Stimulated activated naive CD8-positive, alpha-beta T cell treated with anti-CD3 and anti-CD28 coated beads, Interleukin-15, amount 100 ng/mL, for 72 hours (primary cell): Measurements from ENCODE around the gene CDH10.

ENCODE experiments used
- ATAC-seq: fragments of 150-1000 bp; cut with Tn5 transposase; 2 replicates; pipeline ENCODE4 v1.10.0; 2021; ENCODE audit warnings: mild to moderate bottlenecking, moderate library complexity
- DNase-seq, 2 donors: peaks; one replicate each; pipeline ENCODE4 v3.0.0; 2021 to 2022
- H3K27ac Mint-ChIP-seq, 2 donors: one replicate each; pipeline ENCODE4 v1.8.0; 2022; ENCODE audit warnings: mild to moderate bottlenecking in 2 of 2, mixed read lengths in 2 of 2, moderate library complexity in 2 of 2
- H3K27me3 Mint-ChIP-seq: one replicate; pipeline ENCODE4 v1.8.0; 2022; ENCODE audit warnings: mixed read lengths
- H3K4me1 Mint-ChIP-seq: one replicate; pipeline ENCODE4 v1.8.0; 2022; ENCODE audit warnings: mild to moderate bottlenecking, mixed read lengths
- H3K4me3 Mint-ChIP-seq, 2 donors: one replicate each; pipeline ENCODE4 v1.8.0; 2022; ENCODE audit warnings: mild to moderate bottlenecking in 2 of 2, mixed read lengths in 2 of 2, moderate library complexity in 1 of 2
- H3K9me3 Mint-ChIP-seq, 2 donors: one replicate each; pipeline ENCODE4 v1.8.0; 2022; ENCODE audit warnings: mixed read lengths in 2 of 2

The CDH10 gene

DNA sequence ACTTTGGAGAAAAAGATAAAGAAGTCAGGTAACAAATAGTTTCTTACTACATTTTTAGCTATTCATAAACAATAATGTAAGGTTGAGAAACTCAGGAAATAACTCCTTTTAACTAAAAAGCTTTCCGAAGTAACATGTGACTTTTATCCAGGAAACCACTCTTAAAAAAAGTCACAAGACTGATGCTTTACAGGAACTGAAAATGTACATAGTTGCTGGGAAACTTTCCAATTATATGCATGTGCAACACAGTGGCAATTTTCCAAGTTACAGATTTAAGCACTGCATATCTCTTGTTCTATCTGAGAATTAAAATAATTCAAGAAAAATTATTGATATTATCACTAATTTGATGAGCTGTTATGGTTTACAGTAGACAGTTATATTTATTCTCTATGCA is 105.2 kb downstream of the CDH10 start:
- no peaks in the 10 kb centered on the region for H3K4me1 Mint-ChIP-seq
- DNase-seq (no peak), ATAC-seq (no peak)
- no peaks in the 10 kb centered on the region for H3K9me3 Mint-ChIP-seq
- H3K4me3 Mint-ChIP-seq, result no peak overlapping the region
- no peak overlapping the region for H3K27ac Mint-ChIP-seq
- no peaks in the 10 kb centered on the region for H3K27me3 Mint-ChIP-seq

DNA sequence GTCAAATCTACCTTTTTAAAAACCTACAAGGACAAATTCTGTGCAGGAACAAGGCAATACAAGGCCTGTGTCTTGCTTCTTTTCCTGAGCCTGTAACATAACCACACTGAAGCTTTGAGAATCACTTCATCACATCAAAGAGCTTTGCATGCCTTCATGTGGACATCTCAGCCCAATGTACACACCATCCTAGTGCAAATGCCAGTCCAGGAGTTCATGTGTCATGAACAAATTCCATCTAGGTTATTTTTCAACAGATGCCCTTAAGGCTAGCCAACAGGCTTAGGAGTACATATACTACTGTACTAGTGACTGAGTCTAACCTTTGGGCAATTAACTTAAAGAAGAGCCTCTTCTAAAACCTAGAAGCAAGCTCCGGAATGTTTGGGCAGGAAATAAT is 106.4 kb downstream of the CDH10 start:
- Mint-ChIP-seq H3K27ac (no peak overlapping the region), H3K27me3 (no peaks in the 10 kb centered on the region), H3K9me3 (no peaks in the 10 kb centered on the region), H3K4me3 (no peak overlapping the region), H3K4me1 (no peaks in the 10 kb centered on the region)
- ATAC-seq, result no peak
- DNase-seq, result no peak

DNA sequence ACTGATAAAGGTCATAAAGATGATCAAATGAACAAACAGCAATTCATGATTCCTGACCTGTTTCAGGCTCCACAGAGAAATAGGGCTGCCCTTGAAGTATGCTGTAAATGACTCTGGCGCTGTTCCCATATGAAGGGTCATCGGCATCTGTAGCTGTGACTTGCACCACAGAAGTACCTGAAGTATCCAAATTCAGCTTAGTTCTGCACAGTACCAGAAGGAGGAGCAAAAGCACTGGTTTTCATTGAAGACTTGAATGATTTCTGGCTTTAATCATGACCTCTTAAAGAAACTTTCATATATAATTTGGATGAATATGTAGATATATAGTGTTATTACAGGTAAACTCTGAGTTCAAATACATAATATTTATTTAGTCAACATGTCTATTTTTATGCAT is 109.1 kb downstream of the CDH10 start:
- H3K27me3 Mint-ChIP-seq, result no peaks in the 10 kb centered on the region
- H3K27ac Mint-ChIP-seq, result no peak overlapping the region
- no peaks in the 10 kb centered on the region for H3K4me1 Mint-ChIP-seq
- peaks cover 6 to 7% of the 10 kb centered on the region in 2 donors for H3K9me3 Mint-ChIP-seq
- no peak for ATAC-seq
- no peak overlapping the region for H3K4me3 Mint-ChIP-seq
- DNase-seq, result no peak

DNA sequence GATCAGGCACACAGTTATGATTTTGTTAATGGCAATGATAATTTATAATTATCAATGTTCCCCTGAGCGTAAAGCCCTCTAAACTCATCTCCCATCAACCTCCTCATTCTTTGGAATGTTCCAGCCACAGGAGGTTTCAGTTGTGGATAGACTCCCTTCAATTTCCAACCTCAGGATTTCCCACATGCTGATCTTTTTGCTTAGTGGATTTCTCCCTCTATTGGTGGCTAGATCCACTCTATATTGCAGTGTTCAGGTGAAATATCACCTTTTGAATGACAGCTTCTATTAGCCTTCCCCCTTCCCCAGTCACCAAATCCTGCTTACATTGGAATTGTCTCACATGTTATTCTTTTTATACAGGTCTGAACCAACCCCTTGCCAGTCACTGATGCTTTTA is 113.9 kb downstream of the CDH10 start:
- ATAC-seq, result no peak
- no peak overlapping the region for H3K27ac Mint-ChIP-seq

GRCh38 chr5:24525414-24525813 is 119.4 kb downstream of the CDH10 start:
- Mint-ChIP-seq H3K4me1 (no peaks in the 10 kb centered on the region), H3K4me3 (no peak overlapping the region), H3K9me3 (peaks cover 5 to 9% of the 10 kb centered on the region in 2 donors), H3K27ac (no peak overlapping the region), H3K27me3 (no peaks in the 10 kb centered on the region)
- no peak for DNase-seq
- no peak for ATAC-seq

More for the DNA sequence above, 113.9 kb downstream of the CDH10 start:
- Mint-ChIP-seq H3K4me1 (no peaks in the 10 kb centered on the region), H3K4me3 (no peak overlapping the region), H3K9me3 (peaks cover 12 to 15% of the 10 kb centered on the region in 2 donors), H3K27me3 (no peaks in the 10 kb centered on the region)
- DNase-seq, result no peak

GRCh38 chr5:24512423-24512822 is 132.4 kb downstream of the CDH10 start:
- Mint-ChIP-seq H3K4me3 (no peak overlapping the region), H3K27ac (no peak overlapping the region), H3K27me3 (no peaks in the 10 kb centered on the region), H3K9me3 (peaks cover 14 to 21% of the 10 kb centered on the region in 2 donors), H3K4me1 (no peaks in the 10 kb centered on the region)
- DNase-seq (no peak), ATAC-seq (no peak)

DNA sequence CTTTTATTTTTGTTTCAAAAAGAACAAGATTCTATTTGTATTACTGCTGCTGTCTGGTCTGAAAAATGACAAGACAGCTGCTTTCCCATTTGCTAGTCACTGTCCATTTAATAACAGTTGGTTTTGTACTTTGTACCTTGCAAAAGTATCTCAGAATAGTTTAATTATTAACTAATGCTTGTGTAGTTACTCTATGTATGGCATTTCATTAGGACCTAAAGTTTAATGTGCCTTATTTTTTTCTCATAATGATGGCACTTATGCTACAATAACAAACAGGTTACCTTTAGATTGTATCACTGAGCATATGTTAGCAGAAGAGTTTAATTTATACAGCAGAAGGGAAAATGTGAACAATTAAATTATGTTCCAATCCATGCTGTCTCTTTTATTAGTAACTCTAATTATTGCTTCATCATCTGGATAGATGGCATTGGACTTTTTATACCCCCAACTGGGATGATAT is 134.2 kb downstream of the CDH10 start:
- no peaks in the 10 kb centered on the region for H3K4me1 Mint-ChIP-seq
- no peak overlapping the region for H3K4me3 Mint-ChIP-seq
- H3K27me3 Mint-ChIP-seq, result no peaks in the 10 kb centered on the region
- no peak overlapping the region for H3K27ac Mint-ChIP-seq
- no peak for ATAC-seq
- DNase-seq, result no peak
- peaks cover 9 to 19% of the 10 kb centered on the region in 2 donors for H3K9me3 Mint-ChIP-seq

DNA sequence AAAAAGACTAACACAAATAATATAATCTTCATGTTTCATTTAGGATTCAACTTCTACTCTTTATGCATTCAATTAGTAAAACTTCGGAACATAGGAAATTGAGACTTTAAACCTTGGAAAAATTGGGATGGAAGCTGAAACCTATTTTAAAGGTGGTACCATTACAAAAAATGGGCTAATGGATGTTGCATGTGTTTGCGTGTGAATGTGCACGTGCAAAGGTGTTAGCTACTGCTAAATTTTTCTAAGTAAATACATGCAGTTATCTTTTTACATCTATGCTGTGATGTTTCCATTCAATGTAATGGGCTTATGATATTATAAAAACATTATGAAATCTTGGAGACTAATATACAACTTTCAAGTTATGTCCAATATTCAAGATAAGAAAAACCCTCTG is 134.8 kb downstream of the CDH10 start:
- Mint-ChIP-seq H3K4me3 (no peak overlapping the region), H3K27ac (no peak overlapping the region), H3K27me3 (no peaks in the 10 kb centered on the region), H3K9me3 (peaks cover 7 to 19% of the 10 kb centered on the region in 2 donors), H3K4me1 (no peaks in the 10 kb centered on the region)
- no peak for ATAC-seq
- DNase-seq, result no peak

- ATAC-seq (no peak), DNase-seq (no peak)
- no peak overlapping the region for H3K4me3 Mint-ChIP-seq
- peaks cover 0 to 4% of the 10 kb centered on the region in 2 donors for H3K9me3 Mint-ChIP-seq
- no peaks in the 10 kb centered on the region for H3K4me1 Mint-ChIP-seq
- no peaks in the 10 kb centered on the region for H3K27me3 Mint-ChIP-seq
- H3K27ac Mint-ChIP-seq, result no peak overlapping the region
Observed at GRCh38 chr5:24505258-24505657, 139.5 kb downstream of the CDH10 start.

DNA sequence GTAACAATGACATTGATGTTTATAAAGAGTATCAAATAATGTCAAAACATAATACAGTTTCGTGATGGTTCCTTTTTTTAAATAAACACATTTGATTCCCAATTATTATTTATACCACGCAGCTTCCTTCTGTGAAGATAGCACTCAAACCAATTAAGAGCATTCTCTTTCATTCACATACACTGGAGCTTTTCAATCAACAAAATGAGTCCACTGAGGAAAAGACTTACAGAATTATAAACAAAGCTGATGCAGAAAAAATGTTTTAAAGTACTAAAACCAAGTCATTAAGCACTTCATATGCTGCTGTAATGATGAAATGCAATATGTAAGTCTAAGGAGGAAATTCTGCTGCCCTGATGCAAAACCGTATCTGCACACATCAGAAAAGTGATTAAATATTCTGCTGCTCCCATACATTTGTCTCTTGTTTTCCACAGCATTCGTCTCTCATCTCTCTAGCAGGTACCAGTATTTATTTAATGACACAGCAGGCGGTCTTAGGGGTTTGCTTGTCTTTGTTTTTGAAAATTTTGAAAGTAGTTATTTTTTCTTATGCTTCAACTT is 147.1 kb downstream of the CDH10 start:
- Mint-ChIP-seq H3K9me3 (peaks cover 0 to 5% of the 10 kb centered on the region in 2 donors), H3K4me1 (no peaks in the 10 kb centered on the region), H3K27me3 (no peaks in the 10 kb centered on the region), H3K4me3 (no peak overlapping the region), H3K27ac (no peak overlapping the region)
- DNase-seq (no peak), ATAC-seq (no peak)

- no peak for ATAC-seq
- Mint-ChIP-seq H3K27ac (no peak overlapping the region), H3K9me3 (peaks cover 0 to 5% of the 10 kb centered on the region in 2 donors), H3K4me1 (no peaks in the 10 kb centered on the region), H3K4me3 (no peak overlapping the region), H3K27me3 (no peaks in the 10 kb centered on the region)
- no peak for DNase-seq
Observed at GRCh38 chr5:24497145-24497544, 147.6 kb downstream of the CDH10 start.

- no peaks in the 10 kb centered on the region for H3K4me1 Mint-ChIP-seq
- no peak overlapping the region for H3K27ac Mint-ChIP-seq
- peaks cover 0 to 5% of the 10 kb centered on the region in 2 donors for H3K9me3 Mint-ChIP-seq
- ATAC-seq, result no peak
- no peak overlapping the region for H3K4me3 Mint-ChIP-seq
- no peak for DNase-seq
- no peaks in the 10 kb centered on the region for H3K27me3 Mint-ChIP-seq
Observed at GRCh38 chr5:24496268-24496667, 148.5 kb downstream of the CDH10 start.

DNA sequence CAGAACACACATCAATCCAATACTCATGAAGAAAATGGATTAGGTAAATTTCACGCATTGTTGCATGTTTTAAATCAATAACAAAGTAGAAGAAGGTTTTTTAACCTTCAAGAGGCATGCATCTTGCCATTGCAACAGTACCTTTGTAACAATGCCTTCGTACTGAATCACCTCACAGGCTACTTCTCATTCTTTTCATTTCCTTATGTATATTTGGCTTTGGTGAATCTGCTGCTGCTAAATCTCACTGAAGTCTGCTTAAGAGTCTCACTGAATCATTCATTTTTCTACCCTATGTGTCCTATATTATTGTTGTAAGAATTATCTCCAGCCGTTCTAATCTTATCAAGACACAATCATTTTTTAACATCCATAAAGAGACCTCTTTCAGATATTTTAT is 152.5 kb downstream of the CDH10 start:
- no peak for DNase-seq
- no peaks in the 10 kb centered on the region for H3K27me3 Mint-ChIP-seq
- H3K9me3 Mint-ChIP-seq, result no peaks in the 10 kb centered on the region
- no peaks in the 10 kb centered on the region for H3K4me1 Mint-ChIP-seq
- no peak overlapping the region for H3K4me3 Mint-ChIP-seq
- no peak overlapping the region for H3K27ac Mint-ChIP-seq
- no peak for ATAC-seq

DNA sequence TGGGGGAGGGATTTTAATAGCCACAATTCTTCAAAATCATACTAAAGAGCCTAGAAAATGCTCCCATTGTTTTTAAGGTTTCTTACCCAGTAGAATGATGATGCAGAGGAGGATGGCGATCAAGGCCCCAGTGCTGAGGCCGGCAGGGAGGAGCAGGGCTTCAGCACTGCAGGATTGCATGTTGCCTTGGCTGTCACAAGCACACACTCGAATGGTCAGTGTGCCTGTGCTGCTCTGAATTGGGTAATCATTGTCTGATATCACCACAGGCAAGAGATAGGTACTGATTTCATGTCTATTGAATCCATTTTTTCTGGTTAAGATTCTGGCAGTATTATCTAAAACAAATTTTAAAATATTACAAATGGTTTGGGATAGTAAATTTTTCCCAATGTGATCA is 153.3 kb downstream of the CDH10 start:
- no peak for DNase-seq
- Mint-ChIP-seq H3K4me3 (no peak overlapping the region), H3K9me3 (no peaks in the 10 kb centered on the region), H3K4me1 (no peaks in the 10 kb centered on the region), H3K27ac (no peak overlapping the region), H3K27me3 (no peaks in the 10 kb centered on the region)
- no peak for ATAC-seq

DNA sequence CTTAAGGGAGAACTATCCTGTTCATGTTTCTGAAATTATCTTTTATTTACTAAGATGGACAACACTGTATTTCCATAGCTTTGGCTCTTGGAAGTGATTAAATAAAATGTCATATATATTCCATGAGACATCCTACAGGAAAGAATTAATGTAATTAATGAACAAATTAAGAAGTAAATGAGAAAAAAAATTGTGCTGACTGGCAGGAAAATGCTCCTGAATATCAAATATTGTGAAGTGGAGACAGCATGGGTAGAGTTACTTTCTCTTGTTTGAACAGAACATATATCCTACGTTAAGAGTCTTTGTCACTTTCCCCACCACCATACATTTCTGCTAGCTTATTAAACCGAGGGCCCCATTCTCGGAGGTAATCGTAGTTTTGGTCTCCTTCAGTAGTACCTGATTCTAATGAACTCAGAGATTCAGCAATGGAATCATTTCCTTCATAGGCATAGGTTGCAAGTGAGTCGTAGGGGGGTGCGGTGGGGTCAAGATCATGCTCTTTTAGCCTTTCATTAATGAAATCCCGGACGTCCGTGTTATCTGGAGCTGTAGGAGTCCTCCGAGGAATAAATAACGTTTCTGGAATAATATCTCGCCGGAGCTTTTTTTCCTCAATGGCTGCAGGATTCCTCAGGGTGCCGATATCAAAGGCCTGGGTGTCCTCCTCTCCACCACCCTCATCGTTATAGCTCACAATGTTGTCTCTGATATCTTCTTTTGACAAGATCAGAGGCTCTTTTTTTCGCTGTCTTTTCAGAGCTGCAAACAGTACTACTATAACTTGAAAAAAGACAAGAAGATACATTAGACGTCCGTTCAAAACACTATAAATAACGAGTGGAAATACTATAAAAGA is 157.2 kb downstream of the CDH10 start:
- Mint-ChIP-seq H3K27me3 (no peaks in the 10 kb centered on the region), H3K9me3 (no peaks in the 10 kb centered on the region), H3K27ac (no peak overlapping the region), H3K4me1 (no peaks in the 10 kb centered on the region), H3K4me3 (no peak overlapping the region)
- ATAC-seq (no peak), DNase-seq (no peak)

- no peaks in the 10 kb centered on the region for H3K9me3 Mint-ChIP-seq
- ATAC-seq (no peak), DNase-seq (no peak)
- H3K4me1 Mint-ChIP-seq, result no peaks in the 10 kb centered on the region
- H3K4me3 Mint-ChIP-seq, result no peak overlapping the region
- H3K27me3 Mint-ChIP-seq, result no peaks in the 10 kb centered on the region
- H3K27ac Mint-ChIP-seq, result no peak overlapping the region
Observed at GRCh38 chr5:24480952-24481351, 163.8 kb downstream of the CDH10 start.
